SK-N-SH treated with all-trans-retinoic acid at 6 μM for 48 hours (cell line): Measurements from ENCODE around the gene MGAT3.
"Not testable (repeated sequence)": the region's sequence is repeated elsewhere in the genome, so short reads cannot be mapped to it uniquely, and the experiment has no call there.

Experiments used
- ATAC-seq: fragments of 200-7000 bp; cut with Tn5 transposase; 3 replicates; pipeline ENCODE4 v1.9.1; 2020; ENCODE audit warnings: mild to moderate bottlenecking, moderate library complexity
- CREB5 ChIP-seq: fragments of 250-450 bp; sonication (Bioruptor Pico); IDR thresholded peaks from 2 replicates; pipeline ENCODE4 v1.5.1; 2020; ENCODE audit warnings: low read depth, mild to moderate bottlenecking, moderate library complexity
- CSDC2 ChIP-seq: fragments of 250-450 bp; sonication (Bioruptor Pico); IDR thresholded peaks from 2 replicates; pipeline ENCODE4 v1.5.0; 2020; ENCODE audit warnings: mild to moderate bottlenecking, moderate library complexity
- CSRNP3 ChIP-seq: fragments of 250-450 bp; sonication (Bioruptor Pico); IDR thresholded peaks from 2 replicates; pipeline ENCODE4 v1.5.1; 2021; ENCODE audit warnings: mild to moderate bottlenecking, moderate library complexity
- ESRRG ChIP-seq: fragments of 250-450 bp; sonication (Bioruptor Pico); IDR thresholded peaks from 2 replicates; pipeline ENCODE4 v1.6.1; 2021; ENCODE audit warnings: mild to moderate bottlenecking
- OSR1 ChIP-seq: fragments of 250-450 bp; sonication (Bioruptor Pico); IDR thresholded peaks from 2 replicates; pipeline ENCODE4 v1.8.0; 2022; ENCODE audit warnings: moderate library complexity, mild to moderate bottlenecking, inconsistent platforms
- PATZ1 ChIP-seq: fragments of 250-450 bp; sonication (Bioruptor Pico); IDR thresholded peaks from 2 replicates; pipeline ENCODE4 v1.8.0; 2020; ENCODE audit warnings: mild to moderate bottlenecking, moderate library complexity, borderline replicate concordance
- POU6F1 ChIP-seq: fragments of 250-450 bp; sonication (Bioruptor Pico); IDR thresholded peaks from 2 replicates; pipeline ENCODE4 v1.8.0; 2021; ENCODE audit warnings: low read depth, mild to moderate bottlenecking, moderate library complexity, borderline replicate concordance
- PPARA ChIP-seq: fragments of 250-450 bp; sonication (Bioruptor Pico); IDR thresholded peaks from 2 replicates; pipeline ENCODE4 v1.5.0; 2020; ENCODE audit warnings: mild to moderate bottlenecking, borderline replicate concordance
- SNAI2 ChIP-seq: fragments of 250-450 bp; sonication (Bioruptor Pico); IDR thresholded peaks from 2 replicates; pipeline ENCODE4 v1.5.0; 2020; ENCODE audit warnings: mild to moderate bottlenecking, moderate library complexity
- TSHZ2 ChIP-seq: fragments of 250-450 bp; sonication (Bioruptor Pico); IDR thresholded peaks from 2 replicates; pipeline ENCODE4 v1.5.0; 2020; ENCODE audit warnings: mild to moderate bottlenecking, moderate library complexity
- ZNF565 ChIP-seq: fragments of 450-650 bp; formaldehyde crosslinking; conservative IDR thresholded peaks from 2 replicates; pipeline ENCODE4 v1.5.0; 2020; ENCODE audit warnings: low read depth, mild to moderate bottlenecking, moderate library complexity

The MGAT3 gene

GRCh38 chr22:39520226-39521105 is 63.7 kb downstream of the MGAT3 start, which contains the start of gene ATF4:
TSS of gene ATF4 (plus strand) at chr22:39520562. CDS start at chr22:39521446, 884 bp downstream.
- no peak for TF ChIP-seq PPARA
- peak; percentile 32 for ATAC-seq

- not testable (repeated sequence) for ATAC-seq
These were observed 64.5 kb downstream of the MGAT3 start for GRCh38 chr22:39521106-39521885.

GRCh38 chr22:39522091-39522490 is 65.3 kb downstream of the MGAT3 start:
- not testable (repeated sequence) for ATAC-seq

- ATAC-seq, result no peak
- TF ChIP-seq PATZ1 (peak; percentile 47; the same call in 1 of the 2 replicates), ESRRG (CRISPR knock-in tag) (peak; percentile 34; the same call in 1 of the 2 replicates), OSR1 (CRISPR knock-in tag) (no peak)
These were observed 65.9 kb downstream of the MGAT3 start for GRCh38 chr22:39522567-39523300.

- TF ChIP-seq PPARA (no peak), CSRNP3 (CRISPR knock-in tag) (no peak), PATZ1 (no peak), OSR1 (CRISPR knock-in tag) (no peak), SNAI2 (no peak), CSDC2 (CRISPR knock-in tag) (no peak), TSHZ2 (CRISPR knock-in tag) (no peak), ESRRG (CRISPR knock-in tag) (no peak), CREB5 (CRISPR knock-in tag) (no peak), ZNF565 (CRISPR knock-in tag) (no peak), POU6F1 (no peak)
- 0 out of 3 replicates have a peak, but pooled peaks have one; percentile 0 for ATAC-seq
These were observed 67.4 kb downstream of the MGAT3 start for GRCh38 chr22:39524089-39524752.
